Ovary (tissue), 9 donors: ENCODE data around the gene TRIM63. TPM values are rescaled to one million over a fixed set of nuclear protein-coding genes. Genes with fewer than 3 reads are reported as not detected.

Experiments used
- DNase-seq, 5 donors: peaks; one replicate each; pipeline ENCODE4 v3.0.0-alpha.2; 2019 to 2020
- H3K27ac ChIP-seq, 2 donors: fragments of 200-600 bp; one replicate each; pipeline versions ENCODE4 v1.5.1 to v1.8.0; 2019 to 2022
- H3K27me3 ChIP-seq: fragments of 200-600 bp; one replicate; pipeline ENCODE4 v1.8.0; 2022
- H3K36me3 ChIP-seq: fragments of 200-600 bp; sonication (generic); one replicate; pipeline ENCODE4 v1.5.1; 2019
- H3K4me1 ChIP-seq: one replicate; pipeline ENCODE4 v1.8.1; 2013; ENCODE audit warnings: mild to moderate bottlenecking, moderate library complexity; ENCODE audit not compliant: insufficient read depth
- H3K4me3 ChIP-seq: fragments of 200-600 bp; sonication (generic); one replicate; pipeline ENCODE4 v1.5.1; 2017
- H3K9me3 ChIP-seq, 2 donors: fragments of 200-600 bp in 1 of 2; sonication (generic) in 1 of 2; one replicate each; pipeline versions ENCODE4 v1.5.1 to v1.8.1; 2013 to 2019; ENCODE audit warnings: mild to moderate bottlenecking in 1 of 2, moderate library complexity in 1 of 2
- CTCF ChIP-seq, 3 donors: fragments of 450-650 bp in 2 of 3; fragments of 200-600 bp in 1 of 3; IDR thresholded peaks; one replicate each; pipeline versions ENCODE4 v1.5.1 to v1.8.0; 2016 to 2022; ENCODE audit warnings: antibody characterized with exemption in 3 of 3, mild to moderate bottlenecking in 1 of 3
- EP300 ChIP-seq: sonication (generic); formaldehyde crosslinking; IDR thresholded peaks from one replicate; pipeline ENCODE4 v1.6.1; 2017; ENCODE audit warnings: antibody characterized with exemption
- POLR2A ChIP-seq: fragments of 450-650 bp; IDR thresholded peaks from one replicate; pipeline ENCODE4 v1.6.1; 2017; ENCODE audit warnings: antibody characterized with exemption, mild to moderate bottlenecking, moderate library complexity
- WGBS, 3 donors: extraction: QIAGEN DNeasy Blood & Tissue Kit in 1 of 3; methylation state at CpG; one replicate each; pipeline versions ENCODE4 v1.1.5 to v1.1.7; 2013 to 2017; 5-methylcytosine and 5-hydroxymethylcytosine counted together
- intact Hi-C, 4 donors: fragments of 100-400 bp; cut with DNase I; formaldehyde crosslinking; loops; one replicate each; pipeline versions ENCODE4 v1.11.0 to v1.15.1; 2022 to 2023
- polyA plus RNA-seq, 2 donors: library from polyadenylated mRNA; stranded (reverse); fragments of 200-250 nt in 1 of 2; fragments of 350-450 nt in 1 of 2; fragmentation: Illumina TruSeq in 1 of 2; extraction: RNeasy Lipid Tissue Mini Kit (QIAGEN cat#74804) in 1 of 2; gene quantifications; one replicate each; pipeline ENCODE4 v1.2.3, GENCODE V29; 2013 to 2014
- small RNA-seq: library from RNA; depleted of rRNA; stranded (forward); fragments of <200 nt; gene quantifications from one replicate; pipeline ENCODE3, GENCODE V24; 2016
- total RNA-seq, 7 donors: library from RNA; depleted of rRNA in 2 of 7; stranded (reverse); fragments of >200 nt in 2 of 7; fragmentation: NEBNext Ultra II Directional in 3 of 7; extraction: Animal tissue kit (Norgen Biotek cat#: 25700) in 3 of 7; gene quantifications; one replicate each; pipeline versions ENCODE4 v1.1.0 to v1.2.4, GENCODE V29; 2016 to 2023
- donor health status: DM: no; HTN: no; CAD: no; lungs with moderate emphysema.
- donor health status: DM: no; HTN: no; CAD: no.
- donor health status: Bipolar disorder and iron deficiency.
- donor health status: DM: yes; HTN: yes; CAD: no.
- donor health status: DM: no; HTN: no; CAD: no.
- donor health status: DM: yes; HTN: yes; CAD: no.

The TRIM63 gene
- total and polyA plus RNA-seq, 9 donors, result 0.06 to 1.6 (median 0.20) TPM; not detected in 5

GRCh38 chr1:26003756-26004155 is 63.7 kb downstream of the TRIM63 start:
- H3K9me3 ChIP-seq, result no peaks in the 10 kb centered on the region
- H3K4me3 ChIP-seq, result no peak overlapping the region
- no peak for TF ChIP-seq EP300
- TF ChIP-seq POLR2A, result no peak
- TF ChIP-seq CTCF (IDR thresholded peaks at IDR 0.05), result no peak
- H3K27me3 ChIP-seq, result no peaks in the 10 kb centered on the region
- DNase-seq, result no peak
- no peak overlapping the region for H3K27ac ChIP-seq
- intact Hi-C loops, result loop anchor here in 1 of 4 donors (10.0 kb wide), 1 partner anchor 179 kb away; no protein-coding TSS in a partner anchor
- 69 to 78% (median 75%) methylated on average over 2 of the region's 2 CpGs for WGBS, 3 donors
- no peaks in the 10 kb centered on the region for H3K36me3 ChIP-seq
- no peaks in the 10 kb centered on the region for H3K4me1 ChIP-seq

GRCh38 chr1:26003262-26003661 is 64.2 kb downstream of the TRIM63 start:
- Histone ChIP-seq H3K27me3 (no peaks in the 10 kb centered on the region), H3K4me3 (no peak overlapping the region), H3K4me1 (peaks cover 2% of the 10 kb centered on the region), H3K9me3 (no peaks in the 10 kb centered on the region), H3K36me3 (no peaks in the 10 kb centered on the region), H3K27ac (no peak overlapping the region)
- no peak for DNase-seq
- WGBS, 3 donors, result 74 to 79% (median 79%) methylated on average over 4 of the region's 4 CpGs
- TF ChIP-seq CTCF (IDR thresholded peaks at IDR 0.05) (no peak), POLR2A (no peak), EP300 (no peak)
- intact Hi-C loops, result loop anchor here in 1 of 4 donors (10.0 kb wide), 1 partner anchor 178 kb away; no protein-coding TSS in a partner anchor

Small RNA genes lying within 50 kb of the gene (small RNA-seq; reads per million reads assigned to genes)
- gene RF00283 (not detected), gene RF00492 (not detected)

Other genes with a start within 250 kb of the TRIM63 start
- gene MTFR1L, start 247.7 kb downstream of the TRIM63 start, total RNA-seq, result 100 to 1,000 TPM in 2 of 7 donors, 10 to 100 TPM in 5; 55.5 to 113 (median 97.4) TPM
- 10 to 100 TPM; 73.0 to 97.1 TPM for gene MTFR1L, start 247.7 kb downstream of the TRIM63 start, polyA plus RNA-seq
- under 1 TPM in 6 of 7 donors, not detected in 1; 0.35 to 0.75 (median 0.44) TPM for gene AUNIP, start 208.2 kb downstream of the TRIM63 start, total RNA-seq
- under 1 TPM; 0.23 to 0.45 TPM for gene AUNIP, start 208.2 kb downstream of the TRIM63 start, polyA plus RNA-seq
- gene PAQR7, start 191.9 kb downstream of the TRIM63 start, total RNA-seq, result 10 to 100 TPM in 6 of 7 donors, 1 to 10 TPM in 1; 8.6 to 98.1 (median 72.2) TPM
- gene PAQR7, start 191.9 kb downstream of the TRIM63 start, polyA plus RNA-seq, result 10 to 100 TPM; 19.4 to 23.3 TPM
- 100 to 1,000 TPM in 5 of 7 donors, 10 to 100 TPM in 2; 59.3 to 224 (median 127) TPM for gene STMN1, start 161.2 kb downstream of the TRIM63 start, total RNA-seq
- gene STMN1, start 161.2 kb downstream of the TRIM63 start, polyA plus RNA-seq, result 100 to 1,000 TPM; 220 to 271 TPM
- 10 to 100 TPM in 1 of 7 donors, 1 to 10 TPM in 6; 4.6 to 10.2 (median 6.1) TPM for gene PAFAH2, start 69.6 kb downstream of the TRIM63 start, total RNA-seq
- 10 to 100 TPM in 1 of 2 donors, 1 to 10 TPM in 1; 3.4 to 12.1 TPM for gene PAFAH2, start 69.6 kb downstream of the TRIM63 start, polyA plus RNA-seq
- 1 to 10 TPM; 1.7 to 4.5 (median 3.7) TPM for gene EXTL1, start 45.9 kb downstream of the TRIM63 start, total RNA-seq
- gene EXTL1, start 45.9 kb downstream of the TRIM63 start, polyA plus RNA-seq, result 1 to 10 TPM in 1 of 2 donors, under 1 TPM in 1; 0.47 to 1.5 TPM
- gene SLC30A2, start 21.5 kb downstream of the TRIM63 start, total RNA-seq, result under 1 TPM in 4 of 7 donors, not detected in 3; 0.11 to 0.80 (median 0.17) TPM
- not detected for gene SLC30A2, start 21.5 kb downstream of the TRIM63 start, polyA plus RNA-seq
- gene PDIK1L, start 44.2 kb upstream of the TRIM63 start, total RNA-seq, result 10 to 100 TPM in 5 of 7 donors, 1 to 10 TPM in 2; 5.7 to 16.5 (median 12.3) TPM
- 1 to 10 TPM; 4.5 to 4.6 TPM for gene PDIK1L, start 44.2 kb upstream of the TRIM63 start, polyA plus RNA-seq
- gene FAM110D, start 91.4 kb upstream of the TRIM63 start, total RNA-seq, result 1 to 10 TPM in 6 of 7 donors, under 1 TPM in 1; 0.91 to 4.9 (median 2.1) TPM
- gene FAM110D, start 91.4 kb upstream of the TRIM63 start, polyA plus RNA-seq, result 1 to 10 TPM; 1.6 to 3.0 TPM
- not detected for gene C1orf232, start 101.3 kb upstream of the TRIM63 start, total RNA-seq
- not detected for gene C1orf232, start 101.3 kb upstream of the TRIM63 start, polyA plus RNA-seq
- 10 to 100 TPM; 17.8 to 62.5 (median 40.1) TPM for gene ZNF593, start 102.3 kb upstream of the TRIM63 start, total RNA-seq
- gene ZNF593, start 102.3 kb upstream of the TRIM63 start, polyA plus RNA-seq, result 10 to 100 TPM in 1 of 2 donors, 1 to 10 TPM in 1; 1.8 to 36.5 TPM
- not detected for gene ZNF593OS, start 104.2 kb upstream of the TRIM63 start, total RNA-seq
- gene ZNF593OS, start 104.2 kb upstream of the TRIM63 start, polyA plus RNA-seq, result under 1 TPM in 1 of 2 donors, not detected in 1; 0.54 TPM
- 10 to 100 TPM in 1 of 7 donors, 1 to 10 TPM in 6; 2.9 to 16.8 (median 6.3) TPM for gene CNKSR1, start 109.9 kb upstream of the TRIM63 start, total RNA-seq
- gene CNKSR1, start 109.9 kb upstream of the TRIM63 start, polyA plus RNA-seq, result 1 to 10 TPM in 1 of 2 donors, under 1 TPM in 1; 0.73 to 1.7 TPM
- gene CATSPER4, start 123.0 kb upstream of the TRIM63 start, total RNA-seq, result not detected
- gene CATSPER4, start 123.0 kb upstream of the TRIM63 start, polyA plus RNA-seq, result not detected
- gene CEP85, start 166.6 kb upstream of the TRIM63 start, total RNA-seq, result 1 to 10 TPM; 2.3 to 8.4 (median 4.0) TPM
- gene CEP85, start 166.6 kb upstream of the TRIM63 start, polyA plus RNA-seq, result 1 to 10 TPM; 2.0 to 4.4 TPM
- 100 to 1,000 TPM in 1 of 7 donors, 10 to 100 TPM in 6; 18.6 to 117 (median 58.3) TPM for gene SH3BGRL3, start 212.5 kb upstream of the TRIM63 start, total RNA-seq
- 100 to 1,000 TPM in 1 of 2 donors, 10 to 100 TPM in 1; 57.8 to 242 TPM for gene SH3BGRL3, start 212.5 kb upstream of the TRIM63 start, polyA plus RNA-seq
- 10 to 100 TPM; 17.3 to 37.0 (median 28.8) TPM for gene UBXN11, start 239.0 kb upstream of the TRIM63 start, total RNA-seq
- 10 to 100 TPM in 1 of 2 donors, 1 to 10 TPM in 1; 3.6 to 25.1 TPM for gene UBXN11, start 239.0 kb upstream of the TRIM63 start, polyA plus RNA-seq